GM21447 (cell line): ENCODE measurements around the gene ARMC9.

Experiments
- ATAC-seq: cut with Tn5 transposase; IDR thresholded peaks from one replicate; pipeline ENCODE4 v1.9.1; 2021; ENCODE audit not compliant: unreplicated experiment

Gene ARMC9

DNA sequence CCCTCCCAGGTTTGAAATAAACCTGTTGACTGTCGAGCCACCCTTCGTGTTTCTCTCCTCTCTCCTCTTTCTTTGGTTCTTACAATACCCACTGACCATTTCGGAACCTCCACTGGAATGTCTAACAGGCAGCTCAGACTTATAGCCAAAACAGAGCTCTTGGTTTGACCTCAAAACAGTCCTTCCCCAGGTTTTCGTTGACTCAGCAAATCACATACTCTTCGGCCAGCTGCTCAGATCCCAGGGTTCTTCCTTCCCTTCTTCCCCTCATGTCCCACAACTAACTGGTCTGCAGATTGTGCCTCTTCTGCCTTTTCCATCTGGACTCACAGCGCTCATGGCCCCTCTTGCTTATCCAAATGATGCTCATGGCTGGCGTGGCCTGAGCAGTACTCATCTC, 4.7 kb downstream of the ARMC9 start:
- no peak for ATAC-seq

GRCh38 chr2:231204146-231204545, 5.7 kb downstream of the ARMC9 start:
- no peak for ATAC-seq

- ATAC-seq, result no peak
These were observed 6.2 kb downstream of the ARMC9 start for GRCh38 chr2:231204581-231204980.

DNA sequence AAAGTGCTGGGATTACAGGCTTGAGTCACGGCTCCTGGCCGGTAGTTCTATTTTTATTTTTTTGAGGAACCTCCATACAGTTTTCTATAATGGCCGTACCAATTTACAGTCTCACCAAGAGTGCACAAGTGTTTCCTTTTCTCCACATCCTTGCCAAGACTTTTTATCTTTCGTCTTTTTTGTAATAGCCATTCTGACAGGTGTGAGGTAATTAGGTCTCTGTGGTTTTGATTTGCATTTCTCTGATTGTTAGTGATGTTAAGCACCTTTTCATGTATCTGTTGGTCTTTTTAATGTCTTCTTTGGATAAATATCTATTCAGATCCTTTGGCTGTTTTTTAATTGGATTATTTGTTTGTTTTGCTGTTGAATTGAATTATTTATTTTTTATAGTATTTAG, 9.3 kb downstream of the ARMC9 start:
- no peak for ATAC-seq

DNA sequence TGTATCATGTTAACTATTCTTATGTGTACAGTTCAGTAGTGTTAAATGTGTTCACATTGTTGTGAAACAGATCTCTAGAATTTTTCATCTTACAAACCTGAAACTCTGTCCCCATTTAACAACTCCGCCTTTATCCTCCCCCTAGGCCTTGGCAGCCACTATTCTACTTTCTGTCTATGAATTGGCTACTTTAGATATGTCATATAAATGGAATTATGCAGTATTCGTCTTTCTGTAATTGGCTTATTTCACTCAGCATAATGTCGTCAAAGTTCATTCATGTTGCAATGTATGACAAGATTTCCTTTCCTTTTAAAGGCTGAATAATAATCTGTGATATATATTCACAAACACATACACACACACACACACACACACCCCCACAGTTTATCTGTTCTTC, 12.4 kb downstream of the ARMC9 start:
- ATAC-seq, result no peak

- no peak for ATAC-seq
These were observed 13.1 kb downstream of the ARMC9 start for GRCh38 chr2:231211486-231211885.

DNA sequence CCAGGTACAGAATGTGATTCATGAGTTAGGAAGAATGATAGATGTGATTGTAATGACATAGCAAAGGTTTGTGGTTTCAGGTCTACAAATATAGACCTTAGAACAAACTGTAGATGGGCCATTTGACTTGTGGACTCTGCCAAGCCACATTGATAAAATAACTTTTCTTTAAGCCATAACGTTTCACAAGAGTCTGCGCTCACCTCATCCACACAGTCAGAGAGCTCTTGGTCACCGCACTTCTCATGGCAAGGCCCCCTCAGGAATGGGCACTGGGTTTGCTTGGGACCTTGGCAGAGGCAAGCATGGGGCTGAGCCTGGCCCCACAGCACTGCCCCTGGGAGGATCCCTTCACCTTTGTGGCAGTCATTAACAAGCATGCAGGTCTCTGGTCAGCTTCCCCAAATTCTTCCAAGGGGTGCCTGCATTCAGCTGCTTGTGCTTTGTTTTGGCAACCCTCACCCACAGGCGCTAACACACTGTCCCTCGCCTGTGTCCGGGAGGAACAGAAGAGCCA, 14.0 kb downstream of the ARMC9 start:
- ATAC-seq, result no peak

DNA sequence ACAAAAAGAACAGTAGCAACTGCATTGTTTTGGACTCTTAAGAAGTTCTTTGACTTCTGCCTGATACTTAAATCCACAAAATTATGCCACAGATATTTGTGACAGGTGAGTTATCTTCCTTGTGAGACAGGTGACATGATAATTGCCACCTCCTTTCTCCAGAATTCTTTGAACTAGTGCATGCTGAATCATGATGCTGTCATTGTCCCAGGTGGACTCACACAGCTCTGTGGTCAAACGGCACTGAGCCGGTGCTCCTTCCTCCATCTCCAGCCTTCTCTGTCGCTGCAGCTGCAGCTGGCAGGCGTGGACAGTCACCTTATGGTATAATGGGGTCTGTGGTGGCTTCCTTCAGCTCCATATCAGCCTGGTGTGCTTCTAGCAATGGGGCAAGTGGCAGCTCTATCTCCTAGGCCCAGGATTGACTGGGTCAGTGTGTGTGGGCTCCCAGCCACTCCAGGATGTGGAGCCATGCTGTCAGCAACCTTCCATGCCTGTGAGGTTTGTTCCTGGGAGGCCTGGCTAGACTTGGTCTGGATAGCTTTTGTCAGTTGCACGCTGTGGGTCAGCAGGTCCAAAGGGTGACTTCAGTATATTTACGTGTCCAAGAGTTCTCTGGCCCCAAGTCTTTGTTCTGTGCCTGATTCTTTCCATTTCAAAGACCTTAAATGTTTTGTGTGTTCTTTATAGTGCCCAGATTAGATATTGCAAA, 15.7 kb downstream of the ARMC9 start:
- no peak for ATAC-seq

- no peak for ATAC-seq
These were observed 19.9 kb downstream of the ARMC9 start for GRCh38 chr2:231218366-231218765.

DNA sequence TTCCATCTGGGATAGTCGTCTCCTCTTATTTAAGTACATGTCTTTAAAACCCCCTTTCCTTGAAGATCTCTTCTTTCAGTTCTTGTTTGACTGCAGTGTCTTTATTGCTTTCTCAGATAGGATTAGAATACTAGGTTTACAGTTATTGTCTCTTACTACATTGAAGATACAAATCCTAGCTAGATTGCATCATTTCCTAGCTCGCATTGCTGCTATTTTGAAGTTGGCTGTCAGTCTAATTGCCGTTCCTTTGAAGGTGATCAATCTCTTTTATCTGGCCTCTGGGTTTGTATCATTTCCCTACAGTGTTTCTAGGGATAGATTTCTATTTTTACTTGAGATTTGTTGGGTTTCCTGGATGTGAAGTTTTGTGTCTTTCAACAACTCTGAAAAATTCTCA, 20.9 kb downstream of the ARMC9 start:
- no peak for ATAC-seq

GRCh38 chr2:231221761-231222160, 23.3 kb downstream of the ARMC9 start:
- no peak for ATAC-seq

GRCh38 chr2:231222318-231223000, 24.0 kb downstream of the ARMC9 start:
- peak; percentile 81 for ATAC-seq

DNA sequence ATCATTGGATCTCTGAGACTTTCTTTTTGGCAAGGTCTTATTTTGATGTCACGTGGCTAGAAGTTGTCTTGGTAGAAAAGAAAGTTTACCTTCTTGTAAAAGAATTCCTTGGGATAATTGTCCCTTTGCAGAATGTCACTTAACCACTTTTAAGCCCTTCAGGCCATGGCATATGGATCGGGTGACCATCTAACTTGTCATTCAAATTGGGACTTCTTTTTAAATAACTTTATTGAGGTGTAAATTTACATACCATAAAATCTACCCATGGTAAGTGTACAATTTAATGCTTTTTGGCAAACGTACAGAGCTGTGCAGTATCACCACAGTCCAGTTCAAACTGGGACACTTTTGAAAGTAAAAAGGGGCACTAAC, 24.6 kb downstream of the ARMC9 start:
- ATAC-seq, result no peak

DNA sequence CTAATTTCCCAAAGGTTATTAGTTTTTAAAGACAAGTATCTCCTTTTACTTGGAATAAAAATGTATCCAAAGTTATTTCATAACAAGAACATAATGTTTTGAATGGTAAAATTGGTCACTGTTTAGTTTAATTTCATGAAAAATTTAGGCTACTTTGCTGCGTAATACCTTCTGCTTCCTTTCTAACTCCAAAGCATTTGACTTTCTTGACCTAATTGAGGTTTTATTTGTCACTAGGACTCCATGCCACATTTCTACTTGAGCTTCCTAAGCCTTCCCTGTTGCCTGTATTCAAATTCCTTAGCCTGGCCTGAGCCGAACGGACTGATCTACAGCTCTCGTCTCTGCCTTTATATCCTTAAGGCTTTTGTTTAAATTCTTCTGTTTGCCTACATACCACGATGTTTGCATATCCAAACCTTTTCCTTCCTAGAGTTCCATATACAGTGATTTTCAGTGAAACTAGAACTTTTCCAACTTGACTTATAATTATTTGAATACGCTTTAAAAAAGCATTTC, 25.1 kb downstream of the ARMC9 start:
- no peak for ATAC-seq

DNA sequence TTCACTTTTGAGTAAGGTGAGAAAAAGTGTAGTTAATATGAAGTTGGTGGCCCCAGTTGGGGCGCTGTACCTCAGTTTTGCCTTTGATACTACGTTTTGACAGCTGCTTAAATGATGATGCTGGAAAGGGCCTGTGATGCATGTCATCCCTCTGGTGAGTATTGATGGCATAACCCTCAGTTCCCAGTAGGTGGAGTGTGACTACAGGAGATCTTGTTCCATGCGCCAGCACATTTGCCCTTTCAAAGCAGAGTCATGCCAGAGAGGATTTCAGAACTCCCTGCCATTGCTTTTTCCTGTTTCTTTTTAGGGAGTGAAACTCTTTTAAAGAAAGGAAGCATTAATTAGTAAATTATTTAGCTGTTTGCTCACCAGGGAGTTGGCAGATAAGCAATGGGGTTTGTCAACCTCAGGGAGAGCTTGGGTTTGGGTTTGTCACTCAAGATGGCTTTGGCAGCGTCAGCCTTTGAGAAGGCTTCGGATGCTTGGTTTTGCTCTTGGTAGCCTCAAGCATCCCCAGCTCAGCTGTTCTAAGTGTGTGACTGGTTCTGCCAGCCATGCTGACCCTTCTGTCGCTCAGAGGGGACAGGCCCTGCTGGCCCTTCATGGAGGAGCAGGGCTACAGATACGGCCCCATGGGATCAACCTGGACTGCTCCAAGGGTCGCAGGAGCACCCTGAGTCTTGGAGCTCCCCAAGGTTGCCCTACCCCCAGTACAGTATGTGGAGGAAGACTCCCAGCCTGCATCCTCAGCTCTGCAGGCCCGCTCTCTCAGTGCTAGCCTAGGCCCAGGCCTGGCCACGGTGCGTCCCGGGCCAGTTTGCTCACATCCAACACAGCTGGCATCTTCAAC, 29.1 kb downstream of the ARMC9 start:
- peak; percentile 53 for ATAC-seq

DNA sequence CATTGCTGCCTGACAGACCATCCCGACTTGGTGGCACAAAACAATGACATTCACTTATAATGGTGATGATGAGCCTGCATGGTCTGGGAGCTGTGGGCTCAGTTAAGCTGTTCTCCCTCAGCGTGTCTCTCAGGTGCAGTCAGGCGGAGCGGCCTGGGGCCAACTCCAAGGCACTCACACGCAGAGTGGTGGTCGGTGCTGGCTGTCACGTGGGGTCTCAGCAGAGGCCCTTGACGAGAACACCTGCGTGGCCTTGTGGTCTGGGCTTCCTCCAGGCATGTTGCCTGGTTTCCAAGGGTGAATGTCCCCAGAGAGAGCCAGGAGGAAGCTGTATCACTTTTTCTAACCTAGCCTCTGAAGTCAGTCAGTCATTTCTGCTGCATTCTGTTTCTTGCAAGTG, 29.8 kb downstream of the ARMC9 start:
- ATAC-seq, result peak; percentile 83

DNA sequence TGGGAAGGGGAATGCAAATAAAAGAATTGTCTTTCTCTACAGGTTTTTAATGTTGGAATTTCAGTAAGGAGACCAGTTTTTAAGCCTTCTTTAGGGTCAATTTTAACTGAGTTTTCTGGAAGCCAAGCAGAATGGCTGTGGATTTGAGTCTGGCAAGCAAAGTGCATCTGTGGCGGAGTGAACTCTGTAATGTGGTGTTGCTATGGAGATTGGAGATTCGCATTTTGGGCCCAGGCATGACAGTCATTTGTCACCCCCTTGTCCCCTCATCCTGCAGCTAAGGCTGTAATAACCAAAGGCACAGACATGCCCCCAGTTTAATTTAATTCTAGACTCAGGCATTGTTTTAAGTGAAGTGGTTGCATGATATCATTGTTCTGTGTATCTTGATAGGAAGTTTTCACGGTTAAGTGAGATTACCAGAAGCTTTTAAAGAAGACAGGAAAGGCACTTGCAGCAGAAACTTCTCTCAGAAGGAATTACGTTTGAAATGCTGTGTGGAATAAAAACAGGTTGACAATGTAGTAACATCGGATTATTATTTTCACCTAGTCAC, 30.6 kb downstream of the ARMC9 start:
- no peak for ATAC-seq

DNA sequence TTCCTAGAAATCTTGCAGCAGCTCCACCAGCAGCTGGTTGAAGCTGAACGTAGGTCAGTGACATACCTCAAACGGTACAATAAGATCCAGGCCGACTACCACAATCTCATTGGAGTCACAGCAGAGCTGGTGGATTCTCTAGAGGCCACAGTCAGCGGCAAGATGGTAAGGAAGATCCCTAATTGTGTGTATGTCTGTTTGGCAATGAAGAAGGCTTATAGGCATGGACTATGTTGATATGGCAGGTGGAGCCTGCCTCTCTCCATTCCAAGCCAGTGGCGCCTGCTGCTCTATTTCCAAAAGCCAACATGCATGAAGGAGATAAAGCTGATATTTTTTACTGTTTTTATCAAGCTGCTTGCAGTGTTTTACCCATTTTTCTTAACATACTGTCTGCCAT, 36.8 kb downstream of the ARMC9 start:
- ATAC-seq, result no peak

DNA sequence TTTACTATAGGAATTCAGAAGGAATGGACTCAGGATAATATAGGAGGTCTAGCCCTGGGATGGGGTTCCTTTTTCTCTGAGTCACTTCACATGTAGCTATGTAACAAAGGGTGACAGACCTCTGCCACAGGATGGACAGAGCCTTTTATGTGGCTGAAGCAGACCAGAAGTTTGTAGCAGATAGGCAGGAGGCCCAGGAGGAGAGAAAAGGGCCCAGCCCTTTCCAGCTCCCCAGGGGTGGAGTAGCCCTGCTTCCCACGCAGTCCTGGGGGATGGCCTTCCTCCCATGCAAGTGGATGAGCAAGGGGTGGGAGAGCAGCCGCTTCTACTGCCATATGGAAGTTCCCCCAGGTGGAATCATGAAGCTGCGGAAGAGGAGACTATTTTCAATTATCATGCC, 40.3 kb downstream of the ARMC9 start:
- no peak for ATAC-seq

- no peak for ATAC-seq
These were observed 41.3 kb downstream of the ARMC9 start for GRCh38 chr2:231239751-231240150.
